Epithelial cell of esophagus (primary cell): ENCODE data around the gene OR4M1.
"Not testable (repeated sequence)": the region's sequence is repeated elsewhere in the genome, so short reads cannot be mapped to it uniquely, and the experiment has no call there.

Experiments used
- DNase-seq: peaks from one replicate; pipeline ENCODE4 v3.0.0; 2010; ENCODE audit warnings: low read depth
- H3K4me3 ChIP-seq: 2 replicates; pipeline ENCODE4 v1.5.1; 2011; ENCODE audit warnings: mild to moderate bottlenecking, low read length, control low read depth
- CTCF ChIP-seq: IDR thresholded peaks from 2 replicates; pipeline ENCODE4 v1.5.1; 2011; ENCODE audit warnings: low read depth, mild to moderate bottlenecking, low read length, control low read depth, inconsistent platforms; ENCODE audit not compliant: insufficient read depth; ENCODE audit errors: missing control alignments

OR4M1 gene

GRCh38 chr14:19823178-19823577 is 49.9 kb downstream of the OR4M1 start:
- TF ChIP-seq CTCF: no peak
- no peak for DNase-seq
- H3K4me3 ChIP-seq: no peak overlapping the region

GRCh38 chr14:19823765-19824164 is 50.5 kb downstream of the OR4M1 start:
- no peak overlapping the region for H3K4me3 ChIP-seq
- TF ChIP-seq CTCF: no peak
- peak; percentile 0 for DNase-seq

- not testable (repeated sequence) for H3K4me3 ChIP-seq, DNase-seq
Measured at GRCh38 chr14:19827626-19828244, 54.4 kb downstream of the OR4M1 start.

- DNase-seq: no peak
- H3K4me3 ChIP-seq: no peak overlapping the region
- TF ChIP-seq CTCF: no peak
Measured at GRCh38 chr14:19828314-19828713, 55.0 kb downstream of the OR4M1 start.
